HCT116 (cell line): ENCODE data around the gene CHRNA9.
"Not testable (repeated sequence)": the region's sequence is repeated elsewhere in the genome, so short reads cannot be mapped to it uniquely, and the experiment has no call there.

ENCODE experiments used
- CBX3 ChIP-seq: IDR thresholded peaks from 2 replicates; pipeline ENCODE4 v1.6.1; 2012; ENCODE audit warnings: low read depth
- EZH2 ChIP-seq: fragments of 200-600 bp; sonication (generic); IDR thresholded peaks from 2 replicates; pipeline ENCODE4 v1.6.1; 2017; ENCODE audit warnings: antibody characterized with exemption, mixed run types
- POLR2A ChIP-seq: IDR thresholded peaks from 2 replicates; pipeline ENCODE4 v1.7.0; 2011; ENCODE audit warnings: borderline replicate concordance; ENCODE audit not compliant: insufficient read depth, insufficient read length; ENCODE audit errors: extremely low read depth
- TF ChIP-seq, protein P1 (sequence below): IDR thresholded peaks from 2 replicates; pipeline ENCODE4 v1.6.1; 2012

DNA sequence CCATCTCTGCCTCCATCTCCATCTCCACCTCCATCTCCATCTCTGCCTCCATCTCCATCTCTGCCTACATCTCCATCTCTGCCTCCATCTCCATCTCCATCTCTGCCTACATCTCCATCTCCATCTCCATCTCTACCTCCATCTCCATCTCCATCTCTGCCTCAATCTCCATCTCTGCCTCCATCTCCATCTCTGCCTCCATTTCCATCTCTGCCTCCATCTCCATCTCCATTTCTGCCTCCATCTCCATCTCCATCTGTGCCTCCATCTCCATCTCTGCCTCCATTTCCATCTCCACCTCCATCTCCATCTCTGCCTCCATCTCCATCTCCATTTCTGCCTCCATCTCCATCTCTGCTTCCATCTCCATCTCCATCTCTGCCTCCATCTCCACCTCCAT, 40.1 kb upstream of the CHRNA9 start:
- not testable (repeated sequence) for TF ChIP-seq CBX3, POLR2A, EZH2
- TF ChIP-seq, protein P1, sequence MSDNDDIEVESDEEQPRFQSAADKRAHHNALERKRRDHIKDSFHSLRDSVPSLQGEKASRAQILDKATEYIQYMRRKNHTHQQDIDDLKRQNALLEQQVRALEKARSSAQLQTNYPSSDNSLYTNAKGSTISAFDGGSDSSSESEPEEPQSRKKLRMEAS = not testable (repeated sequence)
